Spleen (tissue), 11 donors: ENCODE results near the gene PRUNE1. TPM values are rescaled to one million over a fixed set of nuclear protein-coding genes. Genes with fewer than 3 reads are reported as not detected.

Source experiments
- DNase-seq: peaks from one replicate; pipeline ENCODE4 v3.0.0-alpha.2; 2020
- H3K27ac ChIP-seq, 8 donors: fragments of 200-600 bp; sonication (generic) in 7 of 8; 1 replicate in 4 of 8; 2 replicates in 4 of 8; pipeline versions ENCODE4 v1.5.0 to v1.8.0; 2016 to 2021; ENCODE audit warnings: inconsistent platforms in 4 of 8, mild to moderate bottlenecking in 4 of 8, moderate library complexity in 1 of 8
- H3K27me3 ChIP-seq, 7 donors: fragments of 200-600 bp; sonication (generic) in 6 of 7; replicated peaks in 1 of 7; 1 replicate in 4 of 7; 2 replicates in 3 of 7; pipeline versions ENCODE4 v1.5.0 to v1.8.0; 2016 to 2021; ENCODE audit warnings: inconsistent platforms in 3 of 7, mild to moderate bottlenecking in 1 of 7
- H3K36me3 ChIP-seq, 6 donors: fragments of 200-600 bp; sonication (generic) in 5 of 6; 1 replicate in 4 of 6; 2 replicates in 2 of 6; pipeline versions ENCODE4 v1.5.0 to v1.8.0; 2016 to 2021; ENCODE audit warnings: inconsistent platforms in 2 of 6
- H3K4me1 ChIP-seq, 6 donors: fragments of 200-600 bp; sonication (generic) in 5 of 6; 1 replicate in 3 of 6; 2 replicates in 3 of 6; pipeline versions ENCODE4 v1.5.0 to v1.8.0; 2016 to 2021; ENCODE audit warnings: inconsistent platforms in 3 of 6
- H3K4me3 ChIP-seq, 8 donors: fragments of 200-600 bp; sonication (generic) in 7 of 8; 1 replicate in 4 of 8; 2 replicates in 4 of 8; pipeline versions ENCODE4 v1.5.0 to v1.8.0; 2016 to 2021; ENCODE audit warnings: inconsistent platforms in 4 of 8, mild to moderate bottlenecking in 4 of 8, moderate library complexity in 2 of 8
- H3K9me3 ChIP-seq, 8 donors: fragments of 200-600 bp; sonication (generic) in 7 of 8; 1 replicate in 4 of 8; 2 replicates in 4 of 8; pipeline versions ENCODE4 v1.5.0 to v1.8.0; 2016 to 2021; ENCODE audit warnings: inconsistent platforms in 4 of 8
- POLR2A ChIP-seq, 3 donors: fragments of 450-650 bp; IDR thresholded peaks; one replicate each; pipeline ENCODE4 v1.5.1; 2017; ENCODE audit warnings: antibody characterized with exemption in 3 of 3, mild to moderate bottlenecking in 1 of 3
- POLR2AphosphoS5 ChIP-seq, 3 donors: sonication (generic); formaldehyde crosslinking; IDR thresholded peaks; one replicate each; pipeline ENCODE4 v1.5.1; 2017; ENCODE audit warnings: antibody characterized with exemption in 3 of 3
- WGBS, 5 donors: extraction: QIAGEN DNeasy Blood & Tissue Kit in 3 of 5; methylation state at CpG; one replicate each; pipeline versions ENCODE4 v1.1.5 to v1.1.7; 2013 to 2018; 5-methylcytosine and 5-hydroxymethylcytosine counted together
- intact Hi-C: fragments of 100-400 bp; cut with DNase I; formaldehyde crosslinking; loops from one replicate; pipeline ENCODE4 v1.15.0; 2023; ENCODE audit warnings: low total_unique reads
- polyA plus RNA-seq, 3 donors: library from polyadenylated mRNA; stranded (reverse); fragments of 200-250 nt; gene quantifications; one replicate each; pipeline ENCODE4 v1.2.1, GENCODE V29; 2013
- total RNA-seq, 7 donors: library from RNA; depleted of rRNA in 3 of 7; stranded (reverse); fragments of >200 nt in 3 of 7; fragmentation: NEBNext Ultra II Directional in 4 of 7; extraction: Animal tissue kit (Norgen Biotek cat#: 25700) in 4 of 7; gene quantifications; one replicate each; pipeline versions ENCODE4 v1.1.0 to v1.2.1, GENCODE V29; 2016 to 2021
- TF ChIP-seq, protein P1 (sequence below), 11 experiments: fragments of 200-600 bp in 7 of 11; fragments of 450-650 bp in 4 of 11; sonication (generic) in 4 of 11; IDR thresholded peaks in 8 of 11; conservative IDR thresholded peaks in 3 of 11; 1 replicate in 7 of 11; 2 replicates in 4 of 11; pipeline versions ENCODE4 v1.4.0 to v1.8.0; 2016 to 2021; ENCODE audit warnings: antibody characterized with exemption in 11 of 11, inconsistent platforms in 4 of 11, mild to moderate bottlenecking in 1 of 11
- donor health status: healthy with polysubstance abuse.
- donor health status: DM: no; HTN: no; CAD: no; lungs with moderate emphysema.
- donor health status: DM: no; HTN: no; CAD: no.
- donor health status: Bipolar disorder and iron deficiency.
- donor health status: healthy.
- donor health status: DM: no; HTN: no; CAD: no.
- donor health status: DM: yes; HTN: yes; CAD: no.

PRUNE1 gene
- total and polyA plus RNA-seq, 10 donors, result 9.2 to 22.6 (median 17.0) TPM

- H3K4me1 ChIP-seq, result no peaks in the 10 kb centered on the region
- no peaks in the 10 kb centered on the region for H3K27me3 ChIP-seq
- no peak for DNase-seq
- intact Hi-C loops, result no loop called here
- H3K4me3 ChIP-seq, result no peak within 1 kb of the TSS
- no peaks in the 10 kb centered on the region for H3K9me3 ChIP-seq
- H3K36me3 ChIP-seq, result peaks cover 0 to 43% (median 26%) of the 10 kb centered on the region in 6 donors
- H3K27ac ChIP-seq, result no peak within 1 kb of the TSS
- WGBS, 5 donors, result 43 to 70% (median 47%) methylated on average over 2 of the region's 2 CpGs
- TF ChIP-seq, protein P1, sequence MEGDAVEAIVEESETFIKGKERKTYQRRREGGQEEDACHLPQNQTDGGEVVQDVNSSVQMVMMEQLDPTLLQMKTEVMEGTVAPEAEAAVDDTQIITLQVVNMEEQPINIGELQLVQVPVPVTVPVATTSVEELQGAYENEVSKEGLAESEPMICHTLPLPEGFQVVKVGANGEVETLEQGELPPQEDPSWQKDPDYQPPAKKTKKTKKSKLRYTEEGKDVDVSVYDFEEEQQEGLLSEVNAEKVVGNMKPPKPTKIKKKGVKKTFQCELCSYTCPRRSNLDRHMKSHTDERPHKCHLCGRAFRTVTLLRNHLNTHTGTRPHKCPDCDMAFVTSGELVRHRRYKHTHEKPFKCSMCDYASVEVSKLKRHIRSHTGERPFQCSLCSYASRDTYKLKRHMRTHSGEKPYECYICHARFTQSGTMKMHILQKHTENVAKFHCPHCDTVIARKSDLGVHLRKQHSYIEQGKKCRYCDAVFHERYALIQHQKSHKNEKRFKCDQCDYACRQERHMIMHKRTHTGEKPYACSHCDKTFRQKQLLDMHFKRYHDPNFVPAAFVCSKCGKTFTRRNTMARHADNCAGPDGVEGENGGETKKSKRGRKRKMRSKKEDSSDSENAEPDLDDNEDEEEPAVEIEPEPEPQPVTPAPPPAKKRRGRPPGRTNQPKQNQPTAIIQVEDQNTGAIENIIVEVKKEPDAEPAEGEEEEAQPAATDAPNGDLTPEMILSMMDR (IDR thresholded peaks at IDR 0.05 in 8 of 11, conservative IDR thresholded peaks at IDR 0.05 in 3 of 11), result no peak
- TF ChIP-seq POLR2A (IDR thresholded peaks at IDR 0.05) (no peak), POLR2AphosphoS5 (IDR thresholded peaks at IDR 0.05) (no peak)
Measured at GRCh38 chr1:151036356-151036755, 28.1 kb downstream of the PRUNE1 start, which contains the start of gene BNIPL. TSS of gene BNIPL (plus strand) at chr1:151036586. CDS start at chr1:151036726, 140 bp downstream.

GRCh38 chr1:151037032-151037431 is 28.8 kb downstream of the PRUNE1 start:
- Histone ChIP-seq H3K27me3 (no peaks in the 10 kb centered on the region), H3K9me3 (no peaks in the 10 kb centered on the region), H3K36me3 (peaks cover 0 to 36% (median 22%) of the 10 kb centered on the region in 6 donors), H3K27ac (no peak overlapping the region), H3K4me3 (no peak overlapping the region), H3K4me1 (no peaks in the 10 kb centered on the region)
- no peak for DNase-seq
- 85 to 93% (median 90%) methylated on average over 6 of the region's 6 CpGs for WGBS, 5 donors
- intact Hi-C loops, result no loop called here
- TF ChIP-seq POLR2A (IDR thresholded peaks at IDR 0.05), result no peak
- TF ChIP-seq, protein P1 (IDR thresholded peaks at IDR 0.05 in 8 of 11, conservative IDR thresholded peaks at IDR 0.05 in 3 of 11), result no peak
- no peak for TF ChIP-seq POLR2AphosphoS5 (IDR thresholded peaks at IDR 0.05)

- DNase-seq, result no peak
- intact Hi-C loops, result no loop called here
- H3K27me3 ChIP-seq, result no peaks in the 10 kb centered on the region
- no peak for TF ChIP-seq POLR2AphosphoS5 (IDR thresholded peaks at IDR 0.05)
- no peak for TF ChIP-seq POLR2A (IDR thresholded peaks at IDR 0.05)
- TF ChIP-seq, protein P1 (IDR thresholded peaks at IDR 0.05 in 8 of 11, conservative IDR thresholded peaks at IDR 0.05 in 3 of 11), result no peak
- peaks cover 0 to 21% (median 5%) of the 10 kb centered on the region in 6 donors for H3K36me3 ChIP-seq
- no peak overlapping the region for H3K27ac ChIP-seq
- 87 to 96% (median 88%) methylated on average over 3 of the region's 3 CpGs for WGBS, 5 donors
- no peaks in the 10 kb centered on the region for H3K4me1 ChIP-seq
- no peaks in the 10 kb centered on the region for H3K9me3 ChIP-seq
- no peak overlapping the region for H3K4me3 ChIP-seq
Measured at GRCh38 chr1:151039521-151039920, 31.3 kb downstream of the PRUNE1 start.

DNA sequence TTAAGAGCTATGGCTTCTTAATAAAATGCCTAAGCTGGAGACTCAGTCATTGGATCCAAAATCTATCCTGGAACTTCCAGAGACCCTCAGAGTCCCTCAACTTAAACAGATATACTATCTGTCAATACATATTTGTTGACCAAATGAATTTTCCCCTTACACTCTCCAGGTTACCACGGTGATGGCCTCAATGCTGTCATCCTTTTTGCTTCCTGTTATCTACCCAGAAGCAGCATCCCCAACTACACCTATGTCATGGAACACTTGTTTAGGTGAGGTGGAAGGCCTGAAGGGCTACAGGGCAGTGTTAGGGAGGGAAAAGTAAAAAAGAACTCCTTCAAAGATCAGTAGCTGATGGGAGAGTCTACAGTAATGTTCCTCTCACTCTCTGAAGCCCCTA is 34.9 kb downstream of the PRUNE1 start:
- intact Hi-C loops, result no loop called here
- DNase-seq, result no peak
- peaks cover 6 to 15% (median 9%) of the 10 kb centered on the region in 6 donors for H3K4me1 ChIP-seq
- peaks cover 0 to 8% (median 0%) of the 10 kb centered on the region in 6 donors for H3K36me3 ChIP-seq
- WGBS, 5 donors, result 77 to 95% (median 83%) methylated on average over 1 of the region's 1 CpG
- no peak overlapping the region for H3K4me3 ChIP-seq
- H3K27me3 ChIP-seq, result no peaks in the 10 kb centered on the region
- TF ChIP-seq, protein P1 (IDR thresholded peaks at IDR 0.05 in 8 of 11, conservative IDR thresholded peaks at IDR 0.05 in 3 of 11), result no peak
- TF ChIP-seq POLR2AphosphoS5 (IDR thresholded peaks at IDR 0.05) (no peak), POLR2A (IDR thresholded peaks at IDR 0.05) (no peak)
- H3K27ac ChIP-seq, result no peak overlapping the region
- no peaks in the 10 kb centered on the region for H3K9me3 ChIP-seq
